Measurements from ENCODE around the gene NUS1. TPM values are rescaled to one million over a fixed set of nuclear protein-coding genes. Genes with fewer than 3 reads are reported as not detected.

Gene NUS1
- total and polyA plus RNA-seq, 2 of the 4 experiments (the other 2 are of a cell fraction), result 11.8 to 19.6 TPM

GRCh38 chr6:117637770-117638169 lies 37.5 kb upstream of the NUS1 start:
- H3K4me2 ChIP-seq (ENCODE audit: low read depth, low read length), result no peak overlapping the region
- no peak overlapping the region for H2BK20ac ChIP-seq (ENCODE audit: low read depth, low read length)
- H4K5ac ChIP-seq (ENCODE audit: low read depth, low read length), result no peak overlapping the region
- intact Hi-C loops (cut with micrococcal nuclease), result no loop called here
- ATAC-seq (ENCODE audit: low read depth), result no peak
- no peak overlapping the region for H3K18ac ChIP-seq (ENCODE audit: low read depth, low read length)
- WGBS, 2 experiments (ENCODE audit: extremely low coverage in 2 of 2, insufficient read length in 1 of 2), result no CpG with 5 or more reads among the region's 1 CpG
- DNase-seq, result no peak
- no peak overlapping the region for H3K9ac ChIP-seq (ENCODE audit: low read depth, low read length)
- no peak overlapping the region for H2BK5ac ChIP-seq (ENCODE audit: low read depth, low read length, poor library complexity, severe bottlenecking)
- no peak overlapping the region for H2AFZ ChIP-seq (replicated peaks; ENCODE audit: low read length, poor library complexity)
- no peak overlapping the region for H2AK5ac ChIP-seq (ENCODE audit: low read depth, low read length)
- POLR2A ChIA-PET (ENCODE audit: unreplicated experiment), result no interaction called here
- no peak overlapping the region for H3K4ac ChIP-seq (ENCODE audit: low read depth, low read length)
- no peak overlapping the region for H3K14ac ChIP-seq (replicated peaks; ENCODE audit: low read depth, low read length)
- H3K36me3 ChIP-seq (ENCODE audit: control insufficient read depth, insufficient read depth, low read length), result no peaks in the 10 kb centered on the region
- in situ Hi-C loops (cut with MboI; ENCODE audit: low sequenced_read_pairs), result no loop called here
- CTCF ChIA-PET, result no interaction called here
- H3K9me3 ChIP-seq (ENCODE audit: control insufficient read depth, insufficient read depth, low read length), result no peaks in the 10 kb centered on the region
- H3K27ac ChIP-seq (ENCODE audit: insufficient read depth, low read length), result no peak overlapping the region
- H3K23ac ChIP-seq (ENCODE audit: low read depth, low read length), result no peak overlapping the region
- no peak overlapping the region for H2AK9ac ChIP-seq (replicated peaks; ENCODE audit: low read depth, low read length, poor library complexity)
- H3K56ac ChIP-seq (ENCODE audit: extremely low read depth, insufficient read depth, low read length), result no peak overlapping the region
- no peak overlapping the region for H2BK120ac ChIP-seq (ENCODE audit: low read depth, low read length)
- H4K20me1 ChIP-seq (ENCODE audit: insufficient read depth, low read length), result no peaks in the 10 kb centered on the region
- no peak overlapping the region for H4K8ac ChIP-seq (ENCODE audit: low read depth in 2 of 2, low read length in 2 of 2)
- no peaks in the 10 kb centered on the region for H3K9me1 ChIP-seq (ENCODE audit: insufficient read depth, low read length)
- no peak overlapping the region for H2BK15ac ChIP-seq (ENCODE audit: low read depth, low read length)
- no peak for TF ChIP-seq MXI1 (IDR thresholded peaks at IDR 0.05; ENCODE audit: borderline replicate concordance, low read depth, low read length)
- no peak for TF ChIP-seq MAFK (IDR thresholded peaks at IDR 0.05; ENCODE audit: low read depth, low read length)
- H3K4me3 ChIP-seq (ENCODE audit: insufficient read depth, low read depth, low read length), result no peak overlapping the region
- no peaks in the 10 kb centered on the region for H3K79me1 ChIP-seq (ENCODE audit: low read depth in 1 of 2, low read length in 2 of 2)
- no TSS peak for BruUV-seq (replicated peaks)
- H3K4me1 ChIP-seq (ENCODE audit: control insufficient read depth, insufficient read depth, low read length), result no peaks in the 10 kb centered on the region
- no peak overlapping the region for H4K91ac ChIP-seq (ENCODE audit: insufficient read depth, low read depth, low read length)
- H3K27me3 ChIP-seq (ENCODE audit: control insufficient read depth, insufficient read depth, low read length), result no peaks in the 10 kb centered on the region
- dilution Hi-C loops (cut with HindIII; ENCODE audit: low sequenced_read_pairs, unreplicated experiment), result no loop called here

Data from IMR-90 (cell line).